GM12891 (cell line): Measurements from ENCODE around the gene NLRX1.

ENCODE experiments used
- POLR2A ChIP-seq: IDR thresholded peaks from 2 replicates; pipeline ENCODE4 v1.6.1; 2011; ENCODE audit warnings: low read depth, low read length, control low read depth
- POLR2AphosphoS5 ChIP-seq: IDR thresholded peaks from 2 replicates; pipeline ENCODE4 v1.6.1; 2011; ENCODE audit warnings: low read depth, low read length, control low read depth
- POU2F2 ChIP-seq: IDR thresholded peaks from 2 replicates; pipeline ENCODE4 v1.6.1; 2011; ENCODE audit warnings: low read depth, mild to moderate bottlenecking, control low read depth, low read length, moderate library complexity
- TAF1 ChIP-seq: IDR thresholded peaks from 2 replicates; pipeline ENCODE4 v1.6.1; 2011; ENCODE audit warnings: low read depth, low read length, control low read depth

GRCh38 chr11:119145551-119145950 lies 23.0 kb upstream of the NLRX1 start:
- TF ChIP-seq POLR2A (no peak), POU2F2 (no peak), POLR2AphosphoS5 (no peak), TAF1 (no peak)
